T-helper 2 cell treated with Interferon-gamma antibody and Interleukin-4, amounts not matched to agents 100 ng/mL and 5 ng/mL, for 36 hours (primary cell): ENCODE measurements around the gene PDGFD. TPM values are rescaled to one million over a fixed set of nuclear protein-coding genes. Genes with fewer than 3 reads are reported as not detected.

Experiments
- intact Hi-C: fragments of 100-400 bp; cut with micrococcal nuclease; formaldehyde crosslinking; loops from one replicate; pipeline ENCODE4 v1.15.1; 2023
- total RNA-seq: library from RNA; stranded (reverse); gene quantifications from 2 replicates; pipeline ENCODE4 v1.2.3, GENCODE V29; 2022

PDGFD gene
- total RNA-seq, 1 donor from 2014 or later, result not detected

DNA sequence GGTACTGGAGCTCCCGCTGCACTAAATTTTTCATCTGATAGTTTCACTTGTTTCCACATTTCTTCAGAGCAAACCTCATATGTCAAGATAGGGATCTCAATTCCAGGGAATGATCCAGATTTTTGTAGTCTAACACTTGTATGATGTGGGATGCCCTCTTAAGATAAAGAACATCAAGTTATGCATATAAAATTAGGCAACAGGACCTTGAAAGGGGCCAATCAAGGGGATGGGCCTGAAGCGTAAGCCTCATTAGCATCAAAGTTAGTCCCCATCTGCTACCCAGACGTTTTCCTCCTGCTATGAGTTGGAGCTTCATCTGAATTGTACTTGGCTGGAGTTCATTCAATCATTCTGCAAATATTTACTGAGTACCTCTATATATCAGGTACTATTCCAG is 17.5 kb downstream of the PDGFD start:
- intact Hi-C loops, result no loop called here

DNA sequence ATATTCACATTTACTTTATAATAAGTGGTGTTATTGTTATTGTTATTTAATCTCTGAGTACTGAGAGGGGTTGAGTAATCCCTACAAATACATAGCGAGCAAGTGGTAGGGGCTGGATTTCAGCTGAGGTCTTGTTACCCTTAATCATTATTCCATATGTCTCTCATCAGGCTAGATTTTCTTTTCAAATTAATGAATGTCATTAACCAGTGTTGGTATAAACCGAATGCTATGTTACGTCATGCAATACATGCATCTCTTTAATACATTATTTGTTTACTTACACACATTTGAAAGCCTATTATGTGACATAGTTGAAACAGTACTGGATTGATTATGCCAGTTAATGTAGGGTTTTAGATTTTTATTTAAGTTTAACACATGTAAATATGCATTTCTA is 18.9 kb downstream of the PDGFD start:
- intact Hi-C loops, result no loop called here

DNA sequence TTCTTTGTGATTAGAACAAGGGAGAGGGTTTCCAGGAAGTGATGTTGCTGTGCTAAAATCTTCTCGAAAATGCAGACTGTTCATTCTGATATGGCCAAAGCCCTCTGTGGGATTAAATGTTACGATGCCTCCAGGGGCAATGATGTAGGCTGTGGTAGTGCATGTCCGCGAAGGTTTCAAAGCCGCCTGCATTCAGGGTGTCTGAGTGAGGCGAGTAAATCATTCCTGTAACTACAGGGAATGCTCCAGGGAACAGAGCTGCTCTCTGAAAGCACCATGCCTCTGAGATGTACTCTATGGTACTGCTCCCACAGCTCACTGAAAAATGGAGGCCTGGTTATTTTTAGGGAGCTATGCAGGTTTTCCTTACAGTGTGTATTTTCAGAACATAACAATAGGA is 21.2 kb downstream of the PDGFD start:
- intact Hi-C loops, result no loop called here

DNA sequence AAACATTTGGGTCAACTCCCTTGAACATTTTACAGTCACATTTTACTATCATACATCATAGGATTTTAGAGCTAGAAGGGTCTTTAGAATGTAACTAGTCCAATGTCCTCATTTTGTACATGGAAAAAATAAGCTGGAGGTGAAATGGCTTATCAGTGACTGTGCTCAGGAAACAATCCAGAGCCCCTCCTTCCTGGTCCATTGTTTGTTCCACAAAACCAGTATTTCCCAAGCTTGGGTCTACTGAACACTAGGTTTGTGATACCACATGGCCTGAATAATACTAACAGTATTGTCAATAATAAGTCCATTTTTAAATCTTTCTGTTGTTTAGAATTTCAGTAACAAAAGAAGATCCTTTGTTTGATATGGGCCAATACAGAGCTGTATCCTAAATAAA is 27.1 kb downstream of the PDGFD start:
- intact Hi-C loops, result loop anchor here (5.0 kb wide), 1 partner anchor 595 kb away; no protein-coding TSS in a partner anchor

DNA sequence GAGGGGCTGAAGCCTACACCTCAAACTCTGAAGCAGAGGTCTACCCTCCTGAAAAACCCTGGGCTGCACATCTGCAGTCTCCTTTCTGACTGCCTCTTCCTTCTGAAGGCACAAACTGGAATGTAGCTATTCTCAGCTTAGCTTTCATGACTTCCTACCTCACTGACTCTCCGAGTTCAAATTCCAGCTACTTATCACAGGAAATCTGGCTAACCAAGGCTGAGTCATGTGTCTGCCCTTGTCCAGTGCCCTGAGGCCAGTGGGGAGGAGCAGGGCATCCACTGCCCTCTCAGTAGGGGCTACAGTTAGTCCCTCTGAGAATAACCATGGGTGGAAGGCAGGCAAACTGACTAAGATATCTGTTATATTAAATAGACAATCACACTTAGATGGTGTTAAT is 29.2 kb downstream of the PDGFD start:
- intact Hi-C loops, result loop anchor here (5.0 kb wide), 1 partner anchor 598 kb away; no protein-coding TSS in a partner anchor

DNA sequence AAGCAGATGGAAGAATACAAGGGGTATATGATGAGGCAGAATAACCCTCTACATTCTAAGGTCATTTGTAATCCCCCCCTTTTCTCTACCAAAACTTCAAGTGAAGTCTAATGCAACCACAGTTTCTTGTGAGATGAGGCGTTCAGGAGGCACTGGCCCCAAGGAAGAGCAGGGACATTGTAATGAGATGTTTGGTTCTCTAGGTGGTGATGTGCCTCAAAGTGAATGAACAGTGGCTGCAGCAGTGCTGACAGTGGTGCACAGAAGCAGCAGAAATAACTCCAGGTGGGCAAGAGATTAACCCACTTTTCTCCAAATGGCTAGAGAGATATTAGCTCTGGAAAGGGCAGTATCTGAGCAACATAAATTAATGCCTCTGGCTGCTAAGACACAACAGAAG is 33.8 kb downstream of the PDGFD start:
- intact Hi-C loops, result no loop called here

DNA sequence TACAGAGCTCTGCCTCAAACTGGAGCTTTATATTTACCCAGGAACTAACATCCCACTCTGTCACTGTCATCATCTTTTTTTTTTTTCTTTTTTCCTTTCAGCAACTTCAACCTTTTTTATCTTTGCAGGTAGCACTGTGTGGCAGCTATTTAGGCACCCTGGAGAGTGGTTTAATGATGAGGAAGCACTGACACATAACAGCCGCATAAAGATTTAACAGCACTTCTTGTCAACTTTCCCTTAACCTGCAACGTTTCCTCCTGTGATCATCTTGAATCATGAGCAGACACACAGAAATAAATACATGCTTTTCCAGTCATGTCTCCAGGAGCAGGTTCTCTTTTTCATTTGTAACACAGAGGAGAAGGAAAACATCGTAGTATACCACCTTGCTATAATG is 34.8 kb downstream of the PDGFD start:
- intact Hi-C loops, result no loop called here

DNA sequence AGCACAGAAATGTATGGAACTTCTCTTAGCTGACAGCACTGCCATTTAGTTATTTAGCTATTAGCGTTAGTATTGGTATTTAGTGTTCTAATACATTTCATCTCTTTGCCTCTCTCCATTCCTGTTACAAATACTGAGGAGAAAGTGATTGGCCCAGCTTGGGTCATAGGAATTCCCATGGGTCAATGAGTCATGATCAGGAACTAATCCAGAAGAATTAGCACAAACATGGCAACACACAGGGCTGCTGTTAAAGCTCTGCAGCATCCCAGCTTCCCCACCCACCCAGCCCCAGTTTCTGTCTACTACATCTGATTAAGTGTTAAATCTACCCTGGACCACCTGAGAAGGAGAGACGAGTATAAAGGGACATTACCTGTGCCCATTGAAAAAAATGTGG is 36.1 kb downstream of the PDGFD start:
- intact Hi-C loops, result no loop called here

DNA sequence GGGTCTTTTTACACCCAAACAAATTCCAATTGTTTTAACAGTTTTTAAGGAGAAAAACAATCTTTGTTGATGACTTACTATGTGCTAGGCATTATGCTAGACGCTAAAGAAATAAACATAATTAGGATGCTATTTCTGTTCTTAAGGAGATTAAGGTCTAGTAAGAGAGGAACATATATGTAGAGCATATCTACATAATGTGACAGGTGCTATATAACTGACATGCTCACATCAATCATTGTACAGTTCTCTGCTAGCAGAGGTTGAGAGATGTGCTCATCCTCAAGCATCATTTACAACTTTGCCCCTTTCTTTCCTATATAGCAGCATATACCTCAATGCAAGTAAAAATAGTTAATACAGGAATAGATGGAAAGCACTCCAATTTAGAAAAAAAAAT is 37.5 kb downstream of the PDGFD start:
- intact Hi-C loops, result no loop called here

DNA sequence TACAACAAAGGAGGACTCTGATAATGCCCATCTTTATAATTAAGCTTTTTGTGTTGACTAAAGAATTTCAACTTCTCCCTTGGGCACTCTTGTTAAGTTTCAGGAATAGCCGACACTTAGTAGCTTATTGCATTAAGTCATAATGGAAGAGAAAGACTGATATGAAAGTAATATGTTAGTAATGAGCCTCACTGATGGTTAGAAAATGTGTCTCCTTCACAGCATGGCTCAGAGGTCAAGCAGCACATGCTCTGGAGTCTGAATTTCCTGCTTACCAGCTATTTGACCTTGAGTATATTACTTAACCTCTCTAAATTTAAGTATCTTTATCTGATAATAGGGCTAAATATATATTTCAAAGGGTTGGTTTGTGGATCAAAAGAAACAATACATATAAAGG is 39.0 kb downstream of the PDGFD start:
- intact Hi-C loops, result no loop called here

DNA sequence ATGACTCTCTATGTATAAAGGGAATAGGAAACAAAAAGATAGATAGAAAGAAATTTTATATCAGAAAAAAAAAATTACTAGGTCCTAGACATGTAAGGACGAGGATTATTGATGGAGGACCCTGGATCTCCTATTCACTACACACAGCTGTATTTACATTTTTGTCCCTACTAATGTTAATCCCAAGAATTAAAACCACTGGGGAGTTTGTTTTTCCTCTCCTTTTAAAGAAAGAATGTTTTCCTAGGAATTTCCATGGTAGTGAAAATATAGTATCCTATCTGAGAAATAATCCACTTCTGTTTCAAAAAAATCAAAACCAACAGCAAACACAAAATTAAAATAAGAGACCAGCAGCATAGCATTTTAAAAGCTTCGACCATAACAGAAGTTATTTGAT is 41.1 kb downstream of the PDGFD start:
- intact Hi-C loops, result no loop called here

DNA sequence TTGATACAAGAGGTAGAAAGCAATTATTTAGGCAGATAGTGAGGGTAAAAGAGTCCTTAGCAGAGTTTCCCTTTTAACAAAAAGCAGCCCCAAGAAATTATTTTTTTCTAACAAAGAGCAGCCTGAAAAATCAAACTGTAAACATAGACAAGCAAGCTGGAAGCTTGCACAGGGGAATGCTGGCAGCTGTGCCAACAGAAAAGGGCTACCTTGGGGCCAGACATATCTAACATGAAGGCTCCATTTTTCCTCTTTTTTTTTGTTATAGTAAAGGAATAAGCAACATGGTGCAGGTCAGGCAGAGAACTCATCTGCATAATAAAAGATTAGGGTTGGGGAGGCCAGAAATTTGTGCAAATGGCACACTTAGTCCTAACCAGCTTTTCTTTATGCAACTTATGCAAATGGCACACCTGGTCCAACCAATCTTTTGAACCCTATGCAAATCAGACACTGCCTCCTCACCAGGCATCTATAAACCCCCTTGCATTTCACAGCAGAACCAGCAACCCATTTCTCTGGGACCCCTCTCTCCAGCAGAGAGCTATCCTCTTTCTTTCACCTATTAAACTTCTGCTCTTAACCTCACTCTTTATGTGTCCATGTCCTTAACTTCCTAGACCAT is 41.8 kb downstream of the PDGFD start:
- intact Hi-C loops, result no loop called here

DNA sequence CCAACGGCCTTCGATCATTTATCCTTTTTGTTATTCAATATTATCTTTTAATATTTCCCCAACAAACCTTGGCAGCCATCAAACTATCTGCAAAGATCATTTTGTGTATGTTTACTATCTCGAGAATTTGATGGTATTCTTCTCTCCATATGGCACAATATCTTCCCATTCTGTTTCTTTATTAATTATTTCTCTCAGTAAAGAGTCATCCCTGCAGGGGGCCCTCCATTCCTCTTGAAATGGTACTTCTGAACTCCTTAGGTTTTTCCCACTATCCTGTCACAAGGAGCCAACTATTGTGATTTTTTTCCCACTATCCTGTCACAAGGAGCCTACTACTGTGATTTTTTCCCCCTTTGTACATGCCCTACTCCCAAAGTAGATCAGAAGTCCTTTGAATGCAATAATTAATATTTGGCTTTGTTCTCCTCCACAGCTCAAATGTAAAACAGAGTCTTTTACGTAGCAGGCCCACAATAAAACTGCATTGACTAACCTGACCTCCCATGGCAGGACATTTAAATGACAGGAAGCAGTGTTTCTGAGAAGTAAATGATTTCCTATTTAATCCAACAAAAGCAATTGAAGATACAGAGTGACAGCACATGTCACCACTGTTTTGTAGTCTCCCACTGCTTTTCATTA is 43.3 kb downstream of the PDGFD start:
- intact Hi-C loops, result no loop called here

DNA sequence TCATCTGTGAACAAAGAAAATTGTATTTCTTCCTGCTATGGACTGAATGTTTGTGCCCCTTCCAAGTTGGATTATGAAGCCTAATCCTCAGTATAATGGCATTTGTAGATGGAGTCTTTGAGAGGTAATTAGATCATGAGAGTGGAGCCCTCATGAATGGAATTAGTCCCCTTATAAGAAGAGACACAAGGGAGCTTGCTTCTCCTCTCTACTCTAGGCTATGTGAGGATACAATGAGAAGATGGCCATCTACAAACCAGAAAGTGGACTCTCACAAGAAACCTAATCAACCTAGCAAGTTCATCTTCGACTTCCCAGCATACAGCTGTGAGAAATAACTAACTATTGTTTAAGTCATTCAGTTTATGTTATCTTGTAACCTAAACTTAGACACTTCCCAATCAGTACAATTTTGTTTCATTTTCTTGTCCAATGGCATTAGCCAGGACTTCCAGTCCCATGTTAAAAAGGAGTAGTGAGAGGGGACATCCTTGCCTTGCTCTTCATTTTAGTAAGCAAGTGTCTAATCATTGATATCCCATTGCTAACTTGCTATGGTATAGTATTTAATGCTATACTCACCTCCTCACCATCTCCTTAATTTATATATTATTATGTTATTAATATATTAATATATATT is 45.7 kb downstream of the PDGFD start:
- intact Hi-C loops, result no loop called here

DNA sequence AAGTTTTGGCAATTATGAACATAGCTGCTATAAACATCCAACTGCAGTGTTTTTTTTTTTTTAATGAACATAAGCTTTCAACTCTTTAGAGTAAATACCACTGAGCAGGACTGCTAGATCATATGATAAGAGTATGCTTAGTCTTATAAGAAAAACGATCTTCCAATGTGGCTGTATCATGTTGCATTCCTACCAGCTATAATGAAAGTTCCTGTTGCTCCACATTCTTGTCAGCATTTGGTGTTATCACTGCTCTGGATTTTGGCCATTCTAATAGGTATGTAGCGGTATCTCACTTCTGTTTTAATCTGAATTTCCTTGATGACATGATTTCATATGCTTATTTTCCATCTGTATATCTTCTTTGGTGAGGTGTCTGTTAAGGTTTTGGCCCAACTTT is 50.4 kb downstream of the PDGFD start:
- intact Hi-C loops, result no loop called here

DNA sequence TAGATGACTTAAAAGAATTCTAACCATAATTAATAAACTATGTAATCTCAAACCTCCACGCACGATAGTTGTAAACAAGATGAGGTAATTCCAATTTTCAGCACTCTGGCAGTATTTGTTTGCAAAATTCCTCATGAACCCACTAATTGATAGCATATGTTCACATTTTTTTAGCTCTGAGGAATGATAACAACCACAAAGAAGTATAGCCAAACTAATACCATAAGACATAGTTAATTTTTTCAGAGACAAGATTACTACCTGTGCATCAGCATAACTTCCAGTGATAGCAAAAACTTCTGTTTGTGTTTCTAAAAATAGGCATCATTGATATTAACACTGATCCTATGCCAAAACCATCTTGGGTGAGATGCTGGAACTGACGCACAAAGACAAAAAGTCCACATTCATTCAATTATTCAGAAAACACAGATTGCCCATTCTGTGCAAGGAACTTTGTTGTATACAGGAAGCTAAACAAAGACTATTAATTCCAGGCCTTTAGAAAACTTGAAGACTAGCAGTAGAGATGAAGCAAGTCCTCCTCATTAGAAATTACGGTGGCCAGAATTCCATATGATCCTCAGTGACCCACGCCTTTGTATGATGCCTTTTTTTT is 57.7 kb downstream of the PDGFD start:
- intact Hi-C loops, result no loop called here

DNA sequence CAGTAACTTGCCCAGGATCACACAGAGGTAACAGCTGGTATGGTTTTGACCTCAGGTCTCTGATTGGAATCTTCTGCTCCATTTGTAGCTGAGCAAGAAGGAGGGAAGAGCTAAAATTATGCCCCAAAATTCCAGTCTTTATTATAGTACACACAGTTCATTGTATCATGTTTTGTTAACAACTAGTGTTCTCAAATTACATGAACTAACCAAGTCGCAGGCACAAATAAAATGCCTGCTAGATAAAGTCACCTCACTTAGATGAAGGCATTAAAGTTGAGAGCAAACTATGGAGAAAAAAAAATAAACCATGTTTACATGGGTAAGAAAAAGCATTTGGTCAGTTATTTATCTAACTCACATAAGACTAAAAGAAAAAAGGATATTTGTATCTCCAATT is 58.8 kb downstream of the PDGFD start:
- intact Hi-C loops, result no loop called here

DNA sequence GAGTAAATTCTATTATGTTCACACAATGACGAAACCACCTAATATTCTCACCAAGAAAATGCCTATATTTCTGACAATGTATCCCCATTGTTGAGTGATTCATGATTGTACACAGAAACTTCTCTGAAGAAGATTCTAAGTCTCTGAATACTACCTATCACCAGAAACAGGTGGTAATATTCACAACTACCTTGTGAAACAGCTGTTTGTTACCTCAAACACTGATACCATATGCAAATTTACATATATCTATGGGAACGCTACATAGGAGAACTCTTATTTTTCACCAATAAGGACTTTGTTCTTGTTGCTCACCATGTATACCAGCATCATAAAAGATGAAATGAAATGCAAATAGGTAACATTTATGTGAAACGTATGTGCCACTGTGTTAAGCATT is 59.3 kb downstream of the PDGFD start:
- intact Hi-C loops, result no loop called here

DNA sequence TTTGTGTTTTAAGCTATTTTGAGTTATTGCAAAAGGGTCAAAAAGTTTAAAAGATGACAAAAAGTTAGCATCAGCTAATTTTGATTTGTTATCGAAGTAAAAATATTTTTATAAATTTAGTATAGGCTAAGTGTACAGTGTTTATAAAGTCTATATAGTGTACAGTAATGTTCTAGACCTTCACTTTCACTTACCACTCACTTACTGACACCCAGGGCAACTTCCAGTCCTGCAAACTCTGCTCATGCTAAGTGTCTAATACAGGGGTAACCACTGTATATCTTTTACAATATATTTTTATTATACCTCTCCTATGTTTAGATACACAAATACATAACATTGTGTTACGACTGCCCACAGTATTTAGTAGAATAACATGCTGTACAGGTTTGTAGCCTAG is 59.7 kb downstream of the PDGFD start:
- intact Hi-C loops, result no loop called here

DNA sequence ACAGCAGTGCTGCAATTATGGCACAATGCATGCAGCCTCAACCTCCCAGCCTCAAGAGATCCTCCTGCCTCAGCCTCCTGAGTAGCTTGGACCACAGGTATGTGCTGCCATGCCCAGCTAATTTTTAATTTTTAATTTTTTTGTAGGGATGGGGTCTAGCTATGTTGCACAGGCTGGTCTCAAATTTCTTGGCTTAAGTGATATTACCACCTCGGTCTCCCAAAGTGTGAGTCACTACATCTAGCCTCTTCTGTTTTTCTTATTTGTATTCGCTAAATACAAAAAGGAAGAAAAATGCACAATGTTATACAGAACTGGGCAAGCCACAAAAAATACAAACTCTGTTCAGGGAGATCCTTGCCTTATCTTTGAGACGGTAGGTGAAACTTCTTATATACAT is 65.4 kb downstream of the PDGFD start:
- intact Hi-C loops, result no loop called here

DNA sequence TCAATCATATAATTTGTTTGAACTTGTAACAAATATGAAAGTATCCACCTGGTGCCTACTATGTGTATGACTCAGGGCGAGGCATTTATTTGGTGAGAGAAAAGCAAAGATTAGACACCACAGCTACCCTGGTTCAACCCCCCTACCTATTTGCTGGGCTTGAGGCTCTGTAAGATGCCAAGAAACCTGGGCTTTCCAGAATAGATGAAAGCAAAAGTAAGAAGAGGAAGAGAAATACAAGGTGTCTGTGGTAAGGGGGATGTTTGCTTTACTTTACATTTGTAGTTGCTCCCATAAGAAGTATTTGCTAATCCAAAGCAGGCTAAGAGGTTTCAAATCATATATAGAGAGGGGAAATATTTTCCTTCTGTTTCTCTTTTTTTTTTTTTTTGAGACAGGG is 65.8 kb downstream of the PDGFD start:
- intact Hi-C loops, result no loop called here

DNA sequence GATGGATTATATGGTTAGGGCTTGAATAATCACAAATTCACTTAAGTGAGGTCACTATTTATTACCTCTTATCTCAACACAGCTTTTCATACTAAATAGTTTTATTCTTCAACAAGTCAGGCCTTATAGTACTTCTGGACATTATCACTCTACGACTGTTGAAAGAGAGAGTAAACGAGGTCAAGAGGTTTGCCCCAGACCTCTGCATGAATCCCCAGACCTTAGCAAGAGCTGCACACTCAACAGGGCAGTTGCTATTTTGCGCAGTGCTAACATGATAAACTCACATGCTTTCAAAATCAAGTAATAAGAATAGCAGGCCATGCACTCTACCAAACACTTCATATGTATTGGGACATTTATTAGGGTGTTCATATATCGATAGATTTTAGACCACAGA is 67.0 kb downstream of the PDGFD start:
- intact Hi-C loops, result no loop called here

DNA sequence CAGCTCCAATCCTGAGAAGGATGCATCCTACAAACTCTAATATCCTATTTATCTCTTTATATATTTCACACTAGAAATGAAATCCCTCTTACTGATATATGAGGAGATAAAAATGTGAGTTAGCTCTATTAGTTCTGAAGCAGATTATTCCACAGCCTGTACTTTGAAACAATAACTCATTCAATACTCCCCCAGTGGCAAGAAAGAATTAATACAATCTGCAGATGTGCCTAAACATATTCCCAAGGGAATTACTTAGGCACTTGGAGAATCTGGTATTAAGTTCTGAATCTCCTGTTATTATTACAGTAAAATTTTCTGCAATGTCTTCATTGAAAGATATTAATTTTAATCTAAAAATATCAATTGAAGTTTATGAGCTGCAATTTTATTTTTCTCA is 68.2 kb downstream of the PDGFD start:
- intact Hi-C loops, result no loop called here
